Cardiac muscle cell (in vitro differentiated cells and primary cell): ENCODE measurements around the gene BCL10. TPM values are rescaled to one million over a fixed set of nuclear protein-coding genes. Genes with fewer than 3 reads are reported as not detected.

Experiments used
- DNase-seq, 2 donors: peaks; one replicate each; pipeline versions ENCODE4 v3.0.0 to v3.0.0-alpha.2; 2010 to 2017; ENCODE audit warnings: low read depth in 1 of 2, low spot score in 1 of 2
- H3K27ac ChIP-seq: fragments of 200-600 bp; sonication (generic); 2 replicates; pipeline ENCODE4 v1.5.1; 2016
- H3K27me3 ChIP-seq: fragments of 200-600 bp; sonication (generic); 2 replicates; pipeline ENCODE4 v1.6.0; 2016; ENCODE audit warnings: control low read depth
- H3K36me3 ChIP-seq: fragments of 200-600 bp; sonication (generic); 2 replicates; pipeline ENCODE4 v1.5.1; 2016; ENCODE audit warnings: control low read depth
- H3K4me1 ChIP-seq: fragments of 200-600 bp; sonication (generic); 2 replicates; pipeline ENCODE4 v1.8.1; 2017; ENCODE audit warnings: low read depth, mild to moderate bottlenecking, mixed run types
- H3K4me3 ChIP-seq: fragments of 200-600 bp; sonication (generic); 2 replicates; pipeline ENCODE4 v1.5.1; 2016; ENCODE audit warnings: mild to moderate bottlenecking
- H3K9me3 ChIP-seq: fragments of 200-600 bp; sonication (generic); 2 replicates; pipeline ENCODE4 v1.5.1; 2017; ENCODE audit warnings: low read depth, mild to moderate bottlenecking, control low read depth
- polyA plus RNA-seq: library from polyadenylated mRNA; unstranded; fragments of >200 nt; fragmentation: Nextera tagmentation; extraction: Ambion mirVana; gene quantifications from 2 replicates; pipeline ENCODE4 v1.2.1, GENCODE V29; 2016
- total RNA-seq: library from RNA; depleted of rRNA; stranded (reverse); fragments of >200 nt; gene quantifications from 2 replicates; pipeline ENCODE4 v1.2.3, GENCODE V29; 2016
- TF ChIP-seq, protein P1 (sequence below): IDR thresholded peaks from 2 replicates; pipeline ENCODE4 v1.5.1; 2012; ENCODE audit warnings: low read depth, mild to moderate bottlenecking, low read length

Gene BCL10
- total and polyA plus RNA-seq, 2 experiments from 2014 or later = 11.7 to 12.8 TPM

DNA sequence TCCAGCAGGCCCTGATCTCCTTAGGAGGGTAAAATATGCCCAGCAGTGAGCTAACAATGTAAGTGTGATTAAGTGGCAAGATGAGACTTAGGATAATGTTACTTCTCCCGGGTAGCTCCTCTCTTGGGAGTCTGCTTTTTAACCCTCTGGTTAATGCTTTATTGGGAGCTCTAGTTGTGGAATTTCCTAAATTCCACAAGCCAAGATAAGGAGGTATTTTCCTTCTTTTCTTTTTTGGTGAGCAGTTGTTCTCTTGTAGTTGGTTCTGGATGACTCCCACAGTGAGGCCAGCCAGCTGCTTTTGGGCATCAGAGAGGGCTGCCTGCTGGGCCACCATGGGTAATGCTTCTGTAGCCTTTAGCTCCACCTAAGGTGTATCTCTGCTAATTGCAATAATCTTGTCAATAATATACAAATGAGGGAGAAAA is 36.2 kb downstream of the BCL10 start:
- peak; percentile 14 to 74 for DNase-seq
- peaks cover 29% of the 10 kb centered on the region for H3K4me1 ChIP-seq

GRCh38 chr1:85237613-85238012 is 38.8 kb downstream of the BCL10 start:
- H3K9me3 ChIP-seq = no peaks in the 10 kb centered on the region
- H3K4me1 ChIP-seq = peaks cover 12% of the 10 kb centered on the region
- DNase-seq = no peak
- TF ChIP-seq, protein P1, sequence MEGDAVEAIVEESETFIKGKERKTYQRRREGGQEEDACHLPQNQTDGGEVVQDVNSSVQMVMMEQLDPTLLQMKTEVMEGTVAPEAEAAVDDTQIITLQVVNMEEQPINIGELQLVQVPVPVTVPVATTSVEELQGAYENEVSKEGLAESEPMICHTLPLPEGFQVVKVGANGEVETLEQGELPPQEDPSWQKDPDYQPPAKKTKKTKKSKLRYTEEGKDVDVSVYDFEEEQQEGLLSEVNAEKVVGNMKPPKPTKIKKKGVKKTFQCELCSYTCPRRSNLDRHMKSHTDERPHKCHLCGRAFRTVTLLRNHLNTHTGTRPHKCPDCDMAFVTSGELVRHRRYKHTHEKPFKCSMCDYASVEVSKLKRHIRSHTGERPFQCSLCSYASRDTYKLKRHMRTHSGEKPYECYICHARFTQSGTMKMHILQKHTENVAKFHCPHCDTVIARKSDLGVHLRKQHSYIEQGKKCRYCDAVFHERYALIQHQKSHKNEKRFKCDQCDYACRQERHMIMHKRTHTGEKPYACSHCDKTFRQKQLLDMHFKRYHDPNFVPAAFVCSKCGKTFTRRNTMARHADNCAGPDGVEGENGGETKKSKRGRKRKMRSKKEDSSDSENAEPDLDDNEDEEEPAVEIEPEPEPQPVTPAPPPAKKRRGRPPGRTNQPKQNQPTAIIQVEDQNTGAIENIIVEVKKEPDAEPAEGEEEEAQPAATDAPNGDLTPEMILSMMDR = no peak
- H3K36me3 ChIP-seq = no peaks in the 10 kb centered on the region
- no peaks in the 10 kb centered on the region for H3K27me3 ChIP-seq
- no peak overlapping the region for H3K27ac ChIP-seq
- no peak overlapping the region for H3K4me3 ChIP-seq

More for the DNA sequence above, 36.2 kb downstream of the BCL10 start:
- TF ChIP-seq, protein P1 = peak; percentile 27
- H3K4me3 ChIP-seq = no peak overlapping the region
- no peaks in the 10 kb centered on the region for H3K9me3 ChIP-seq
- no peaks in the 10 kb centered on the region for H3K27me3 ChIP-seq
- peak overlapping the region; percentile 78 for H3K27ac ChIP-seq
- no peaks in the 10 kb centered on the region for H3K36me3 ChIP-seq

DNA sequence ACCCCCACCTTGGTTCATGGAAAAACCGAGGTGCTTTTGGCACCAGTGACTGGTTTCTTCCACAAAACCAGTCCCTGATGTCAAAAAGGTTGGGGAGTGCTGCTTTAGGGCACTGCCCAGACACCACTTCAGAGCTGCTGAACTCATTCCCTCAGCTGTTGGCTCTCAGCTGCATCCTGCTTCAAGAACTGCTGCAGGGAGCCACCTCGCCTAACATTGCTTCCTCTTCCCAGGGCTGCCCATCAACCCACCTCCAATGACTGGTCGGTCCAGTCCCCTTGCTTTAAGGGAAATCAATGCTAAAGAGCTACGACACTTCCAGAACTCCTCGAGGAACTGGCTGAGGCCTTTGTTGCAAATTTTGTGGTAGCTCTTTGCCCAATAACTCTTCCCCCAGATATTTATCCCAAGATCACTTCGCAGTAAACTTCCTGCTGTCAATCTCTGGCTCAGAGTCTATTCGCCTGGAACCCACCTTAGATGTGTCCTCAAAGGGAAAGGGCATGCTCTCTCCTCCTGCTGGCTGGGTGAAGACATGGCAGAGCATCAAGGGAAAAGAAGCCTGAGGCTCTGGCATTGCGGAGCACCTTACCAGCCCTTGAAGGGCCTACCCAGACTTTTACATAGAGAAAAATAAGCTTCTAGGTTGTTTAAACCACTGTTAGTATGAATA is 46.0 kb downstream of the BCL10 start:
- H3K9me3 ChIP-seq = no peaks in the 10 kb centered on the region
- no peak for DNase-seq
- H3K36me3 ChIP-seq = no peaks in the 10 kb centered on the region
- H3K4me1 ChIP-seq = peaks cover 30% of the 10 kb centered on the region
- no peak overlapping the region for H3K4me3 ChIP-seq
- TF ChIP-seq, protein P1 = peak; percentile 25
- H3K27ac ChIP-seq = peak overlapping the region; percentile 70
- no peaks in the 10 kb centered on the region for H3K27me3 ChIP-seq

GRCh38 chr1:85229574-85230097 is 46.8 kb downstream of the BCL10 start:
- H3K27me3 ChIP-seq = no peaks in the 10 kb centered on the region
- peaks cover 34% of the 10 kb centered on the region for H3K4me1 ChIP-seq
- DNase-seq = no peak
- no peaks in the 10 kb centered on the region for H3K36me3 ChIP-seq
- no peak overlapping the region for H3K4me3 ChIP-seq
- H3K9me3 ChIP-seq = no peaks in the 10 kb centered on the region
- TF ChIP-seq, protein P1 = no peak
- H3K27ac ChIP-seq = peak overlapping the region; percentile 70

DNA sequence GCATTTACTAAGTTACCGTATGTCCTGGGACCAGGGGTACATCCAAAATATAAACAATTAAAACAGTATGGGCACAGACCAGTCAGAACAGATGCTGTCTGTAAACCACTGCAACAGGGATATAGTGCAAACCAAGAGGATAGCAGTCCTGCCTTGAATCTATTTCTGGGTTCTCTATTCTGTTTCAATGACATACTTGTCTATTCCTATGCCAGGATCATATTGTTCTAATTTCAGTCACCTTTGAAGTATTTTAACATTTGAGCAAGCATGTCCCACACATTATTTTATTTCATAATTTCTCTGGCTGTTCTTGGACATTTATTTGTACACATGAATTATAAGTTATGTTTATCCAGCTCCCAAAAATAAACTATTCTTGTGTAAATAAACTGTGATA is 47.5 kb downstream of the BCL10 start:
- TF ChIP-seq, protein P1 = no peak
- Histone ChIP-seq H3K36me3 (no peaks in the 10 kb centered on the region), H3K4me3 (no peak overlapping the region), H3K9me3 (no peaks in the 10 kb centered on the region), H3K27ac (peak overlapping the region; percentile 70), H3K4me1 (peaks cover 41% of the 10 kb centered on the region), H3K27me3 (no peaks in the 10 kb centered on the region)
- no peak for DNase-seq
